ENCODE measurements around the gene IRF3.

Gene IRF3

GRCh38 chr19:49646586-49646985, 19.1 kb downstream of the IRF3 start:
- no peak for DNase-seq (ENCODE audit: low read depth, low spot score)

GRCh38 chr19:49645995-49646394, 19.7 kb downstream of the IRF3 start:
- DNase-seq (ENCODE audit: low read depth, low spot score) = no peak

GRCh38 chr19:49645592-49645991, 20.1 kb downstream of the IRF3 start:
- DNase-seq (ENCODE audit: low read depth, low spot score) = no peak

GRCh38 chr19:49643466-49643865, 22.2 kb downstream of the IRF3 start:
- no peak for DNase-seq (ENCODE audit: low read depth, low spot score)

GRCh38 chr19:49642492-49643035, 23.1 kb downstream of the IRF3 start:
- peak; percentile 50 for DNase-seq (ENCODE audit: low read depth, low spot score)

GRCh38 chr19:49641688-49642491, 23.8 kb downstream of the IRF3 start, which contains the start of gene SCAF1:
TSS of gene SCAF1 (plus strand) at chr19:49642209. CDS start at chr19:49645027, 2,818 bp downstream.
- DNase-seq (ENCODE audit: low read depth, low spot score) = peak; percentile 100

- DNase-seq (ENCODE audit: low read depth, low spot score) = peak; percentile 100
Measured at GRCh38 chr19:49640113-49640898, 25.4 kb downstream of the IRF3 start, which contains the start of gene RRAS. TSS of gene RRAS (minus strand) at chr19:49640143. CDS start at chr19:49640098, 45 bp downstream.

- no peak for DNase-seq (ENCODE audit: low read depth, low spot score)
Measured at GRCh38 chr19:49639401-49640112, 26.1 kb downstream of the IRF3 start.

GRCh38 chr19:49637821-49638738, 27.6 kb downstream of the IRF3 start:
- peak; percentile 68 for DNase-seq (ENCODE audit: low read depth, low spot score)

- no peak for DNase-seq (ENCODE audit: low read depth, low spot score)
Measured at GRCh38 chr19:49636233-49636932, 29.3 kb downstream of the IRF3 start.

- DNase-seq (ENCODE audit: low read depth, low spot score) = no peak
Measured at GRCh38 chr19:49635530-49636232, 30.0 kb downstream of the IRF3 start.

- DNase-seq (ENCODE audit: low read depth, low spot score) = peak; percentile 45
Measured at GRCh38 chr19:49633273-49633672, 32.4 kb downstream of the IRF3 start.

GRCh38 chr19:49632576-49632975, 33.1 kb downstream of the IRF3 start:
- no peak for DNase-seq (ENCODE audit: low read depth, low spot score)

GRCh38 chr19:49631610-49632192, 34.0 kb downstream of the IRF3 start:
- DNase-seq (ENCODE audit: low read depth, low spot score) = no peak

GRCh38 chr19:49631014-49631588, 34.6 kb downstream of the IRF3 start:
- no peak for DNase-seq (ENCODE audit: low read depth, low spot score)

- no peak for DNase-seq (ENCODE audit: low read depth, low spot score)
Measured at GRCh38 chr19:49629659-49630058, 36.0 kb downstream of the IRF3 start.

GRCh38 chr19:49626226-49626625, 39.4 kb downstream of the IRF3 start:
- no peak for DNase-seq (ENCODE audit: low read depth, low spot score)

All from ELF-1 (cell line).